OCI-LY3 (cell line): ENCODE measurements around the gene CNTN1.

Experiments
- CTCF ChIP-seq: fragments of 200-600, 300-600 bp; sonication (generic); IDR thresholded peaks from 2 replicates; pipeline ENCODE4 v1.5.1; 2014; ENCODE audit warnings: antibody characterized with exemption, low read length, low read depth
- EZH2phosphoT487 ChIP-seq: fragments of 200-600 bp; shearing (Covaris generic); IDR thresholded peaks from 2 replicates; pipeline ENCODE4 v1.6.1; 2018; ENCODE audit warnings: antibody characterized with exemption, mixed run types, low read depth

GRCh38 chr12:40716037-40716436 is 23.8 kb downstream of the CNTN1 start:
- TF ChIP-seq CTCF (no peak), EZH2phosphoT487 (no peak)
